Inflammatory macrophage (primary cell): Measurements from ENCODE around the gene GLP2R.
"Not testable (repeated sequence)": the region's sequence is repeated elsewhere in the genome, so short reads cannot be mapped to it uniquely, and the experiment has no call there.

Source experiments
- DNase-seq, 2 donors: peaks; one replicate each; pipeline ENCODE4 v3.0.0-alpha.2; 2020 to 2022

GLP2R gene

GRCh38 chr17:9899280-9900043, 73.7 kb downstream of the GLP2R start:
- no peak for DNase-seq

GRCh38 chr17:9900044-9900594, 74.4 kb downstream of the GLP2R start:
- no peak for DNase-seq

DNA sequence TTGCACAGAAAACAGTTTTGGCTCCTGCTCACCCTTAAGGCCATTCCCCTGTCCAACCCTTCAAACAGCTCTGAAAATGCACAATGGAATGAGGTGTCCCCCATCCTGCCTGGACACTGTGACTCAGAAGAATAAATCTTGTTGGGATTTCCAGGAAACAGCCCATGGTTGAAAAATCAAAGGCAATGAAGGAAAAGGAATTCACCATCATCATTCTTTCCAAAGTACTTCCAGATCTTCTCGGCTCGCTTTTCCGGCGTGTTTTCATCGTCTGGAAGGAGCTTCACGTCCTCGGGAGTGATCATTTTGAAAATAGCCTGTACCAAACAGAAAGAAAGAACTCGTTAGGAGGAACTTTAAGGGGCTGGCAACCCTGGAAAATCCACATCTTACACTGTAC, 75.1 kb downstream of the GLP2R start:
- no peak for DNase-seq

DNA sequence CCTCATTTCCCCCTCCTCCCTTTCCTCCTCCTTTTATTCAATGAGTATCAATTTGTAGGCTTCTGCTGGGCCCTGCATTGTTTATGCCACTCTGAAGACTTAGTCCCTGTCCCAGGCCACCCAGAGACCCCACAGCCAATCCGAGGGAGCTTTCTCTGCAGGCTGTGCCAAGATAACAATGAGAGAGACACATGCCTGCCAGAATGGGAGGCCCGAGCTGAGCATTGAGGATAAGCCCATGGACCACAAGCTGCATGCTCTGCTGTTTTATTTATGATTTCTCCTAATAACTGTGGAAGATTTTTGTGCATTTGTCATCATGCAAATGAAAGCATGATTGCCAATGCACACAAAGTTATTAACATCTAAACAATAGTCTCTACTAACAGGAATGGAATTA, 76.4 kb downstream of the GLP2R start:
- DNase-seq = no peak

- no peak for DNase-seq
Measured at GRCh38 chr17:9904277-9905077, 78.8 kb downstream of the GLP2R start.

- no peak for DNase-seq
Measured at GRCh38 chr17:9905078-9905415, 79.3 kb downstream of the GLP2R start, which contains the start of gene RCVRN. Gene RCVRN, minus strand, starts transcription at chr17:9905271. Its CDS starts 91 bp downstream, at chr17:9905180.

- DNase-seq = peak in 1 of 2 donors; percentile 43
Measured at GRCh38 chr17:9905902-9906301, 80.2 kb downstream of the GLP2R start.

DNA sequence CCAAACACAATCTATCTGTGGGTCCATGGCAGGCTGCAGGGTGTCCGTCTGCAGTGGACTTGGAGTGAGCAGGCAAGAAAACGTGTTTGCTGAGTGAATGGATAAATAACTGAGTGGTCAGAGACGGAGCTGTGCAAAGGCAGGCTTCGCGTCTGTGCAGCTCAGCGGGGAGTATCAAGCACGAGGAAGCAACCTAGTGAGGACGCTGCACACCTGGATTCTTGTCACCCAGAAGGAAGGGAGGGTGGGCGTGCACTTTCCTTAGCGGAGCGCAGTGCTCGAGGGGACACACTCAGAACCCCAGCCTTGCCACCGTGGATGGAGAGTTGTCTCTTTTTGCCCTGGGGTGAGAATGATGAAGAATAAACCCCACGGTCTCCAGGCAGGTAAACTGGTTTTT, 80.9 kb downstream of the GLP2R start:
- no peak for DNase-seq

- no peak for DNase-seq
Measured at GRCh38 chr17:9907131-9907530, 81.4 kb downstream of the GLP2R start.

GRCh38 chr17:9907883-9908648, 82.3 kb downstream of the GLP2R start:
- no peak for DNase-seq

DNA sequence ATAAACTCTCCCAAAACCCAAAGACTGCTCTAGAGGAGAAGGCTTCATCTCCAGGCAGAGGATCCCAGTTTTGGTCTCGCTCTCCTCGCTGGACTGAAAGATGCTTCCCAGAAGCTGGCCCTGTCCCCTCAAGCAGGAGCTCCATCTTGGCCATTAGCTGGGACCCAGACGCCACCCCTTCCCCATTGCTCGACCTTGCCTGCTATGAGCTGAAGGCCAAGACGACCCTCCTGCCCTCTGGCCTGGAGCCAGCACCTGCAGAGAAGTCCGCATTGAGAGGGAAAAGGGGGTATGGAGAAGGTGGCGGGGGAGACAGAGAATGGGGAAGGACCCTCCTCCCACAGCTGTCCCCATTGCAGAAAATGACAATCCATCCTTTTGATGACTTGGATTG, 82.9 kb downstream of the GLP2R start:
- DNase-seq = no peak

DNA sequence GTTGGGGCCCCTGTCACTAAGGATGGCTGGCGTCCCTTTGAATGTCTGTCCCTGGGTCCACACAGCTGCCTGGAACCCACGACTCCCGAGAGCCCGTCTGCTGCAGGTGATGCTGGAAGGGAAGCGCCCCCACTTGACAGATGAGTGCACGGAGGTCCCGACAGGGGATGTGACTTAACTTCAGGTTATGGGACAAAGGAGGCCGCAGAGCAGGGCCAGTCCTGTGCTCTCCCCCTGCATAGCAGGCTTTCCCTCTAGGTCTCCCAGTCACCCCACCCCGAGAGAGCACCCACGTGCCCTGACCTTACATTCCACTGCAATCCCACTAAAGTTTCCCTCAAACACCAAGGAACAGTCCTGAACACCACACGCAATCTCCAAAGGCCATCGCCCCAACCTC, 85.4 kb downstream of the GLP2R start:
- no peak for DNase-seq

DNA sequence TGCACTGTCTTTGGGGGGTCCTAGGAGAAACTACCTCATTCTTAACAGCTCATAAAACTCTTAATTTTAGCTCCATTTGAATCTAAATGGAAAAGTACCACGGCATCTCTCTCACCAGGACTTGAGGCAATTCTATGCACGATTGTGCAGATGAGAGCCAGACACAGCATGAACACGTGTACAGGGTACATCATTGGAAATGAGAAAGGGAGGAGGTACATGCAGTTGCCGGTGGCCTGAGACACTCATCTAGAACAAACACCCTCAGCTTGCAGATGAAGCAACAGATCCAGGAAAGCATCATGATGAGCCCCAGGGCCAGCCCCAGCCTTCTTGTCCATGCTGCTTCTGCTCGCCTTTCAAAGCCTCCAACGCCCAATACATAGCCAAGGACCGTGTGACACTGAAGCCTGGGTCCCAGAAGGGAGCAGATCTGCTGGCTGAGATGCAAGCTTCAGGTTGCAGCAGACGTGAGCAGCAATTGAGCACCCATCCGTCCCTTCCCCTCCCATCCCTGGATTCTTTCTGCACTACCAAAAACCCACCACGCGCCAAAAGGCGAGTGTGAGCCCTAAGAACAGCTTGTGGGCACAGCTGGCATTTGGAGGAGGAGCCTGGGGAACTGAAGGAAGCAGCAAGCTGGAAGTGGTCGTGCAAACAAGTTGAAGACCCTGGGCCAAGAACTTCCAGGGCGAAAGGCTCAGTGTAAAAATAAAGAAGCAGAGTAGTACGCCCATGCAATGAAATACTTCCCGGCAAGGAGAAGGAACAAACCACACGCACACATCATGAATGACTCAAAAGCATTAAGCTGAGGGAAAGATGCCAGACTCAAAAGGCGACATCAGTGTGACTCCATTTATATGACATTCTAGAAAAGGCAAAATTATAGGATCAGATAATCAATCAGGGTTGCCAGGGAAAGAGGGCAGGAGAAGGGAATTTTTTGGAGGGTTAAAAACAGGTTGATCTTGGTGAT, 86.7 kb downstream of the GLP2R start:
- no peak for DNase-seq

GRCh38 chr17:9913476-9913875, 87.8 kb downstream of the GLP2R start:
- DNase-seq = no peak

GRCh38 chr17:9916108-9916507, 90.4 kb downstream of the GLP2R start:
- no peak for DNase-seq

DNA sequence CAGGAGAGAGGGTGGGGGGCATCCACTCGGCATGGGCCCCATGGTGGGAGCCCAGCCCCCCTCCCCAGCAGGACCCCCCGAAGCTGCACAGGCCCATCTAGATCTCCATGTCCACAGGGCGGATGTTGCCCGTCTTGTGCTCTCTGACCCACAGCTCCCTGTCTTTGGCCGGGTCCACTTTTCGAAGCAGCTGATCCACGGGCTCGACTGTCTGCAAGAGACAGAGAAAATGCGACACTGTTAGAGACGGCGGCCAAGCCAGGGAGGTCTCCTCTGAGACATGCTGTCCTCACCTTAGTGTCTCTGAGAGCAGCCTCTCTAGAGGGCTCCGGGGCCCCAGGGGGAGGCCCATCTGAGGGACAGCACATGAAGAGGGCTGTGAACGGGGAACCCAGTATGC, 91.4 kb downstream of the GLP2R start:
- DNase-seq = no peak

DNA sequence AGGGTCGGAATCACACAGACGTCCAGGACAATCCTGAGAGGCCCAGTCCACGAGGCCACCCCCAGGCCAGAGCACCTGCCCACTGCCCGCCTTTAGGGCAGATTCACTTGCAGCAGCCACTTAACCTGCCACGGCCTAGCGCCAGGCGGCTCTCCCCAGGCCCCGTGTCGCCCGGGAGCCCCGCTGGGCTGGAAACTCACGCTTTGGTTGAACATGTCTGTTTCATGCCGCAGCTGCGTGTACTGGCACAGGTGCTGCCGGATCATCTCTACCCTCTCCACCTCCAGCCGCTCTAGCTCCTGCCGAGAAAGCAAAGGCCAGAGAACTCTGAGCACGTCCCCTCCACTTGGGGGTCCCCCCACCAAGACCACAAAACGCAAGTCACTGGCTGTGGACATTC, 92.1 kb downstream of the GLP2R start:
- DNase-seq = no peak

- no peak for DNase-seq
Measured at GRCh38 chr17:9918352-9918751, 92.6 kb downstream of the GLP2R start.

GRCh38 chr17:9918804-9919352, 93.2 kb downstream of the GLP2R start:
- no peak for DNase-seq

GRCh38 chr17:9921216-9921615, 95.5 kb downstream of the GLP2R start:
- DNase-seq = not testable (repeated sequence)
